ENCODE results near the gene COX19. TPM values are rescaled to one million over a fixed set of nuclear protein-coding genes. Genes with fewer than 3 reads are reported as not detected.

Gene COX19
- total and polyA plus RNA-seq, 2 of the 13 experiments (the other 11 are each of a cell fraction or from before 2014, with no cell fraction given) = 11.5 to 21.7 TPM

DNA sequence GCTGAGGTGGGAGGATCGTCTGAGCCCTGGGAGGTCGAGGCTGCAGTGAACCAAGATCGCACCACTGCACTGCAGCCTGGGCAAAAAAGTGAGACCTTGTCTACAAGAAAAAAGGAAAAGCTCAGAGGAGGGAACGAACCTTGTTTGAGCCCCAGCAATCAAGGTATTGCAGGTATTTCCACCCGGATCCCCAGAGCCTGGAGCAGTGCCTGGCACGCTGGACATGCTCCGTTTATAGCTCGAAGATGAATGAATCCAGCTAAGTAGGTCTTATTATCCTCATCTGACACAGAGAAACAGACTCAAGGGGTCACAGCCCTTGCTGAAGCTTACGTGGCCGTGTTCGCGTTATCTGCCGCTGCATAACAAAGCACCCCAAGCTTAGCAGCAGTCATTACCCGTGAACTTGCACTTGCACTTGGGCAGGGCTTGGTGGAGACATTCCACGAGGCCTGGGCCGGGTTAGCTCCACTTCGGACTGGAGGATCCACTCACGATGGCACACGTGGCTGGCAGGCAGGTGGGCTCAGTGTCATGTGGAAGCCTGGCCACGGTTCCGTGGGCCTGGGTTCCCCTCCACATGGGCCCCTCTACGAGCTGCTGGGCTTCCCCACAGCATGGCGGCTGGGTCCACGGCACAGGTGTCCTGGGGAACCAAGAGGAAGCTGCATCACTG lies 3.2 kb upstream of the COX19 start (continued):
- TF ChIP-seq, protein P1, sequence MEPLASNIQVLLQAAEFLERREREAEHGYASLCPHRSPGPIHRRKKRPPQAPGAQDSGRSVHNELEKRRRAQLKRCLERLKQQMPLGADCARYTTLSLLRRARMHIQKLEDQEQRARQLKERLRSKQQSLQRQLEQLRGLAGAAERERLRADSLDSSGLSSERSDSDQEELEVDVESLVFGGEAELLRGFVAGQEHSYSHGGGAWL (CRISPR knock-in tag; IDR thresholded peaks at IDR 0.05) = peak; percentile 43; the same call in 1 of the 2 replicates
- TF ChIP-seq, protein P2, sequence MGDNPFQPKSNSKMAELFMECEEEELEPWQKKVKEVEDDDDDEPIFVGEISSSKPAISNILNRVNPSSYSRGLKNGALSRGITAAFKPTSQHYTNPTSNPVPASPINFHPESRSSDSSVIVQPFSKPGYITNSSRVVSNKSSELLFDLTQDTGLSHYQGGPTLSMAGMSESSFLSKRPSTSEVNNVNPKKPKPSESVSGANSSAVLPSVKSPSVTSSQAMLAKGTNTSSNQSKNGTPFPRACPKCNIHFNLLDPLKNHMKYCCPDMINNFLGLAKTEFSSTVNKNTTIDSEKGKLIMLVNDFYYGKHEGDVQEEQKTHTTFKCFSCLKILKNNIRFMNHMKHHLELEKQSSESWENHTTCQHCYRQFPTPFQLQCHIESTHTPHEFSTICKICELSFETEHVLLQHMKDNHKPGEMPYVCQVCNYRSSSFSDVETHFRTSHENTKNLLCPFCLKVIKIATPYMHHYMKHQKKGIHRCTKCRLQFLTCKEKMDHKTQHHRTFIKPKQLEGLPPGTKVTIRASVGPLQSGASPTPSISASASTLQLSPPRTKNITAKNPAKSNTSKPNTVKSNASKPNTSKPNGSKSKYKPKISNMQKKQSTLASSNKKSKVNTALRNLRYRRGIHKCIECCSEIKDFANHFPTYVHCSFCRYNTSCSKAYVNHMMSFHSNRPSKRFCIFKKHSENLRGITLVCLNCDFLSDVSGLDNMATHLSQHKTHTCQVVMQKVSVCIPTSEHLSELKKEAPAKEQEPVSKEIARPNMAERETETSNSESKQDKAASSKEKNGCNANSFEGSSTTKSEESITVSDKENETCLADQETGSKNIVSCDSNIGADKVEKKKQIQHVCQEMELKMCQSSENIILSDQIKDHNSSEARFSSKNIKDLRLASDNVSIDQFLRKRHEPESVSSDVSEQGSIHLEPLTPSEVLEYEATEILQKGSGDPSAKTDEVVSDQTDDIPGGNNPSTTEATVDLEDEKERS (CRISPR knock-in tag; IDR thresholded peaks at IDR 0.05) = peak; percentile 73; the same call in 1 of the 2 replicates
- TF ChIP-seq PRMT3 (CRISPR knock-in tag; IDR thresholded peaks at IDR 0.05; ENCODE audit: borderline replicate concordance, low read depth) = no peak
- no peak for TF ChIP-seq NCOA5 (CRISPR knock-in tag; IDR thresholded peaks at IDR 0.05)
- TF ChIP-seq, protein P3, sequence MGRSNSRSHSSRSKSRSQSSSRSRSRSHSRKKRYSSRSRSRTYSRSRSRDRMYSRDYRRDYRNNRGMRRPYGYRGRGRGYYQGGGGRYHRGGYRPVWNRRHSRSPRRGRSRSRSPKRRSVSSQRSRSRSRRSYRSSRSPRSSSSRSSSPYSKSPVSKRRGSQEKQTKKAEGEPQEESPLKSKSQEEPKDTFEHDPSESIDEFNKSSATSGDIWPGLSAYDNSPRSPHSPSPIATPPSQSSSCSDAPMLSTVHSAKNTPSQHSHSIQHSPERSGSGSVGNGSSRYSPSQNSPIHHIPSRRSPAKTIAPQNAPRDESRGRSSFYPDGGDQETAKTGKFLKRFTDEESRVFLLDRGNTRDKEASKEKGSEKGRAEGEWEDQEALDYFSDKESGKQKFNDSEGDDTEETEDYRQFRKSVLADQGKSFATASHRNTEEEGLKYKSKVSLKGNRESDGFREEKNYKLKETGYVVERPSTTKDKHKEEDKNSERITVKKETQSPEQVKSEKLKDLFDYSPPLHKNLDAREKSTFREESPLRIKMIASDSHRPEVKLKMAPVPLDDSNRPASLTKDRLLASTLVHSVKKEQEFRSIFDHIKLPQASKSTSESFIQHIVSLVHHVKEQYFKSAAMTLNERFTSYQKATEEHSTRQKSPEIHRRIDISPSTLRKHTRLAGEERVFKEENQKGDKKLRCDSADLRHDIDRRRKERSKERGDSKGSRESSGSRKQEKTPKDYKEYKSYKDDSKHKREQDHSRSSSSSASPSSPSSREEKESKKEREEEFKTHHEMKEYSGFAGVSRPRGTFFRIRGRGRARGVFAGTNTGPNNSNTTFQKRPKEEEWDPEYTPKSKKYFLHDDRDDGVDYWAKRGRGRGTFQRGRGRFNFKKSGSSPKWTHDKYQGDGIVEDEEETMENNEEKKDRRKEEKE (IDR thresholded peaks at IDR 0.05) = no peak
- TF ChIP-seq GZF1 (CRISPR knock-in tag; IDR thresholded peaks at IDR 0.05) = no peak
- TF ChIP-seq RXRA (CRISPR knock-in tag; IDR thresholded peaks at IDR 0.05) = peak; percentile 60
- TF ChIP-seq, protein P4, sequence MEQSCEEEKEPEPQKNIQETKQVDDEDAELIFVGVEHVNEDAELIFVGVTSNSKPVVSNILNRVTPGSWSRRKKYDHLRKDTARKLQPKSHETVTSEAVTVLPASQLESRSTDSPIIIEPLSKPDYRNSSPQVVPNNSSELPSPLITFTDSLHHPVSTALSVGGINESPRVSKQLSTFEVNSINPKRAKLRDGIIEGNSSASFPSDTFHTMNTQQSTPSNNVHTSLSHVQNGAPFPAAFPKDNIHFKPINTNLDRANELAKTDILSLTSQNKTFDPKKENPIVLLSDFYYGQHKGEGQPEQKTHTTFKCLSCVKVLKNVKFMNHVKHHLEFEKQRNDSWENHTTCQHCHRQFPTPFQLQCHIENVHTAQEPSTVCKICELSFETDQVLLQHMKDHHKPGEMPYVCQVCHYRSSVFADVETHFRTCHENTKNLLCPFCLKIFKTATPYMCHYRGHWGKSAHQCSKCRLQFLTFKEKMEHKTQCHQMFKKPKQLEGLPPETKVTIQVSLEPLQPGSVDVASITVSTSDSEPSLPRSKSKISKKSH (CRISPR knock-in tag; IDR thresholded peaks at IDR 0.05; ENCODE audit: borderline replicate concordance) = peak; percentile 68
- TF ChIP-seq ZNF816 (CRISPR knock-in tag; IDR thresholded peaks at IDR 0.05; ENCODE audit: borderline replicate concordance) = no peak
- 0 out of 2 replicates have a peak, but pooled peaks have one; percentile 67 for TF ChIP-seq ZC3H13 (CRISPR knock-in tag; IDR thresholded peaks at IDR 0.05)
- TF ChIP-seq ZNF749 (CRISPR knock-in tag; IDR thresholded peaks at IDR 0.05; ENCODE audit: borderline replicate concordance) = no peak
- TF ChIP-seq, protein P5, sequence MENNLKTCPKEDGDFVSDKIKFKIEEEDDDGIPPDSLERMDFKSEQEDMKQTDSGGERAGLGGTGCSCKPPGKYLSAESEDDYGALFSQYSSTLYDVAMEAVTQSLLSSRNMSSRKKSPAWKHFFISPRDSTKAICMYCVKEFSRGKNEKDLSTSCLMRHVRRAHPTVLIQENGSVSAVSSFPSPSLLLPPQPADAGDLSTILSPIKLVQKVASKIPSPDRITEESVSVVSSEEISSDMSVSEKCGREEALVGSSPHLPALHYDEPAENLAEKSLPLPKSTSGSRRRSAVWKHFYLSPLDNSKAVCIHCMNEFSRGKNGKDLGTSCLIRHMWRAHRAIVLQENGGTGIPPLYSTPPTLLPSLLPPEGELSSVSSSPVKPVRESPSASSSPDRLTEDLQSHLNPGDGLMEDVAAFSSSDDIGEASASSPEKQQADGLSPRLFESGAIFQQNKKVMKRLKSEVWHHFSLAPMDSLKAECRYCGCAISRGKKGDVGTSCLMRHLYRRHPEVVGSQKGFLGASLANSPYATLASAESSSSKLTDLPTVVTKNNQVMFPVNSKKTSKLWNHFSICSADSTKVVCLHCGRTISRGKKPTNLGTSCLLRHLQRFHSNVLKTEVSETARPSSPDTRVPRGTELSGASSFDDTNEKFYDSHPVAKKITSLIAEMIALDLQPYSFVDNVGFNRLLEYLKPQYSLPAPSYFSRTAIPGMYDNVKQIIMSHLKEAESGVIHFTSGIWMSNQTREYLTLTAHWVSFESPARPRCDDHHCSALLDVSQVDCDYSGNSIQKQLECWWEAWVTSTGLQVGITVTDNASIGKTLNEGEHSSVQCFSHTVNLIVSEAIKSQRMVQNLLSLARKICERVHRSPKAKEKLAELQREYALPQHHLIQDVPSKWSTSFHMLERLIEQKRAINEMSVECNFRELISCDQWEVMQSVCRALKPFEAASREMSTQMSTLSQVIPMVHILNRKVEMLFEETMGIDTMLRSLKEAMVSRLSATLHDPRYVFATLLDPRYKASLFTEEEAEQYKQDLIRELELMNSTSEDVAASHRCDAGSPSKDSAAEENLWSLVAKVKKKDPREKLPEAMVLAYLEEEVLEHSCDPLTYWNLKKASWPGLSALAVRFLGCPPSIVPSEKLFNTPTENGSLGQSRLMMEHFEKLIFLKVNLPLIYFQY (CRISPR knock-in tag; IDR thresholded peaks at IDR 0.05; ENCODE audit: borderline replicate concordance) = no peak
- no peak for TF ChIP-seq STAG1 (CRISPR knock-in tag; IDR thresholded peaks at IDR 0.05)
- peak; percentile 96 for TF ChIP-seq ZBTB38 (CRISPR knock-in tag; IDR thresholded peaks at IDR 0.05)
- TF ChIP-seq ZNF839 (CRISPR knock-in tag; IDR thresholded peaks at IDR 0.05; ENCODE audit: borderline replicate concordance) = no peak
- no peak for TF ChIP-seq SRSF4 (IDR thresholded peaks at IDR 0.05; ENCODE audit: low read depth, low read length, poor library complexity, severe bottlenecking)
